Activated T-helper 1 cell treated with anti-CD3 and anti-CD28 coated beads, Interleukin-12 subunit alpha, Interleukin-12 subunit beta, Interleukin-2, Interleukin-4 antibody, amounts not matched to agents 30 ng/mL and 10 ng/mL and 1 ng/mL, durations not matched to agents 14 hours and 24 hours and 36 hours (primary cell): Measurements from ENCODE around the gene ACTG1. TPM values are rescaled to one million over a fixed set of nuclear protein-coding genes. Genes with fewer than 3 reads are reported as not detected.

Experiments used
- DNase-seq: peaks from one replicate; pipeline ENCODE4 v3.0.0; 2021; ENCODE audit warnings: low spot score
- H3K27ac Mint-ChIP-seq: one replicate; pipeline ENCODE4 v1.8.0; 2021; ENCODE audit warnings: mild to moderate bottlenecking, mixed read lengths
- H3K27me3 Mint-ChIP-seq: one replicate; pipeline ENCODE4 v1.8.0; 2022; ENCODE audit warnings: mild to moderate bottlenecking, moderate library complexity, mixed read lengths; ENCODE audit not compliant: insufficient read depth
- H3K36me3 Mint-ChIP-seq: one replicate; pipeline ENCODE4 v1.8.0; 2021; ENCODE audit warnings: low read depth, mixed read lengths
- H3K4me1 Mint-ChIP-seq: one replicate; pipeline ENCODE4 v1.8.0; 2021; ENCODE audit warnings: low read depth, mixed read lengths
- H3K4me3 Mint-ChIP-seq: one replicate; pipeline ENCODE4 v1.8.0; 2021; ENCODE audit warnings: mild to moderate bottlenecking, moderate library complexity, mixed read lengths
- H3K9me3 Mint-ChIP-seq: one replicate; pipeline ENCODE4 v1.8.0; 2021; ENCODE audit warnings: mixed read lengths
- intact Hi-C: fragments of 100-400 bp; cut with micrococcal nuclease; formaldehyde crosslinking; loops from one replicate; pipeline ENCODE4 v1.15.1; 2024
- total RNA-seq: library from RNA; stranded (reverse); gene quantifications from 2 replicates; pipeline ENCODE4 v1.2.3, GENCODE V29; 2022

ACTG1 gene
- total RNA-seq, result 3,516 TPM in 2 replicates

DNA sequence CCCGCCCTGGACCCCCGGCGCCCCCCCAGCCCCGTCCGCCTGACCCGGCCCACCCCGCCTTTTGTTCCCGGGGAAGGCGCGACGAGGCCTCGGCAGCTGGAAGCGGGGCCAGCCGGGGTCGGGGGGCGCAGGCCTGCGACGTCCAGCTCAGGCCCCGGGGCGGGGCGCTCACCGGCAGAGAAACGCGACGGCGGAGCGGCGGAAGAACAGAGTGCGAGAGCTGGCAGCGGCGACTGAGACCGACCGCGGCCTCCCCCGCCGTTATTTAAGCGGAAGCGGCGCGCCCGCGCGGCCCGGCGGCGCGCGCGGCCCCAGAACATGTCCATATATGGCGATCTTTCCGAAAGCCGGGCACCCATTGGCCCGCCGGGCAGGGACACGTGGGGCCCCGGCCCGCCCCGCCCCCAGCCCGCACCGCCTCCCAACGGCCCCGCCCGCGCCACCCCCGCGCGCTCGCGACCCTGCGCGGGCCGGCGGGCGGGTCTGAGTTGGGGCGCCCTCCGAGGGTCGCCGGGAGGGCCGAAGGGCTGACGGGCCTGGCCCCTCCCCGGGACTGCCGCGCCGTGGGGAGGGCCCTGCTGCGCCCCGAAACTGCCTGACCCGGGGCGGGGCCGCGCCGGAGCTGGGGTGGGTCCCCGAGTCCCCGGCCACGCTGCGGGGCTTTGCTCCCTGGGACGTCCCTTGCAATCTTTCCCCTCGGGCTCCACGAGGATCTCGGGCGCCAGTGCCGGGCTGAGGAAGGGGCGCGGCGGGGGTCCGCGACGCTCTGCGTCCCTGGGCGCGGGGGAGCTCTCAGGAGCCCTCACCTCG, at the start of gene ACTG1:
Gene ACTG1 (minus strand): TSS at position 238 of the 810 bp plus-strand sequence. CDS start 445 bp downstream, outside the sequence.
- peak within 1 kb of the TSS; percentile 94 for H3K27ac Mint-ChIP-seq
- DNase-seq, result peak; percentile 88
- no peaks in the 10 kb centered on the region for H3K9me3 Mint-ChIP-seq
- peaks cover 24% of the 10 kb centered on the region for H3K4me1 Mint-ChIP-seq
- peaks cover 40% of the 10 kb centered on the region for H3K36me3 Mint-ChIP-seq
- intact Hi-C loops, result loop anchor here (2.0 to 5.0 kb wide), 4 partner anchors 118 to 1715 kb away; partner anchors contain the start of genes ARHGDIA, BAHCC1 and CBX8
- no peaks in the 10 kb centered on the region for H3K27me3 Mint-ChIP-seq
- H3K4me3 Mint-ChIP-seq, result peak within 1 kb of the TSS; percentile 100

DNA sequence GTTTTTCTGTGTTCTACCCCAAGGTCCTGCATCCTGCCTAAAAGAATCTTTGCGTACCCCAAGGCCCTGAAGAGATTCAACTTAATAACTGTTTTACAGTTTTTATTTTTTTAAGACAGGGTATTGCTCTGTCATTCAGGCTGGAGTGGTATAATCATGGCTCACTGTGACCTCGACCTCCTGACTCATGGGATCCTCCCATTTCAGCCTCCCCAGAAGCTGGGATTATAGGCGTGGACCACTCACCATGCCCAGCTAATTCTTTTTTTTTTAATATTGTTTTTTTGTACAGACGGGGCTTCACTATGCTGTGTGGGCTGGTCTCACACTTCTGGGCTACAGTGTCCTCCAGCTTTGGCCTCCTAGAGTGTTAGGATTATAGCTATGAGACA, 48.9 kb upstream of the ACTG1 start:
- peaks cover 40% of the 10 kb centered on the region for H3K36me3 Mint-ChIP-seq
- H3K4me1 Mint-ChIP-seq, result no peaks in the 10 kb centered on the region
- no peaks in the 10 kb centered on the region for H3K27me3 Mint-ChIP-seq
- intact Hi-C loops, result no loop called here
- no peak for DNase-seq
- H3K9me3 Mint-ChIP-seq, result no peaks in the 10 kb centered on the region
- H3K4me3 Mint-ChIP-seq, result no peak overlapping the region
- no peak overlapping the region for H3K27ac Mint-ChIP-seq

DNA sequence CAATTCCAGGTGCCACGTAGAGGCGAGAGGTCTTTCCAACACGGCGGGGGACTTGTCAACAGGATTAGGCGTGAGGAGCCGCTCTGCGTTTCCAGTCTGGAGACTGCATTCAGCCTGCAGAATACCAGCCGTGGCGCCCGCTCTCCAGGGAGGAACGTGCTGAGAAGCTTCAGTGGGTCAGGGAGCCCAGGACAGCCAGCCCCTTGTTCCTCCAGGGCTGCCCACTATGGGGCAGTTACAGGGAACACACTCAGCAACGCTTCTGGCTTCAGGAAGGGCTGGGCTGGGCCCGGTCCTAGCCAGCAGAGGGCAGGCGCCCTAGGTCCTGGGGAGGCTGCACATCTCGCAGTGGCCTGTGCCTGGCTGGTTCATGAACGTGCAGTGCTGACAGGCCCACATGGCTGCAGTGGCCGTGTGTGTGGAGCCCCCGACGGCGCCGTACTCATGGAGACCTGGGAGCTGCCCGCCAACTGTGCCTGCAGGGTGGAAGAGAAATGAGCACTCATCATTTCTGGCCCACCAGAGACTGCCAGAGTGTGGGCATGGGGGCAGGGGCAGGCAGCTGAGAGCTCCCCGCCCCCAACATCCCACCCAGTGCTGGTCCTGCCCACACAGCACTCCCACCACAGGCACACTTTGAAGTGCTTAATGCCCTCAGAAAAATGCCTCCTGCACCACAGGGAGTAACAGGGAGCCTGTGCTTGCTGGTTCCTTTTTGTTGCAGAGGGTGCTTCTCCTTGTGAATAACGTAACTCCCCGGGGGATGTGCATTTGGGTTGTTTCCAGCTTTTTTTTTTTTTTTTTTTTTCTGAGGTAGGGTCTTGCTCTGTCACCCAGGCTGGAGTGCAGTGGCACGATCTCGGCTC, 46.6 kb upstream of the ACTG1 start:
- intact Hi-C loops, result loop anchor here (10.0 kb wide), 1 partner anchor 306 kb away; the partner anchor contains the start of gene P4HB
- DNase-seq, result no peak
- Mint-ChIP-seq H3K4me1 (peaks cover 4% of the 10 kb centered on the region), H3K9me3 (no peaks in the 10 kb centered on the region), H3K27ac (no peak overlapping the region), H3K4me3 (no peak overlapping the region), H3K27me3 (no peaks in the 10 kb centered on the region), H3K36me3 (peaks cover 30% of the 10 kb centered on the region)

DNA sequence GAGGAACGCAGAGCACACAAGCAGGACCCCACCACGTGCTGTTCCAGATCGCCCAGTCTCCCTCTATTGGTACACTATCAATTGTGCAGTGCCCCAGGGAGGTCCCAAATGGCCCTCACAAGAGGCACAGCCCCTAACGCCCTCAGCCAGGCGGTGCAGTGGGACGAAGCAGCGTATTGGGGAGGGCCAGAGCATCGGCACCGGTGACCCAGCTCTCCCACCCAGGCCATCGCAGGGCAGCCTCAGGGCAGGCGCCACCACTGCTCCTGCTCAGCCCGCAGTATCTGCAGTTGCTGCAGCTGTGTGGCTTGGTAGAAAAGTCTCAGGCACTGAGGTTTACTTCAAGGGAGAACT, 45.5 kb upstream of the ACTG1 start:
- peaks cover 14% of the 10 kb centered on the region for H3K4me1 Mint-ChIP-seq
- peak overlapping the region; percentile 44 for H3K27ac Mint-ChIP-seq
- H3K4me3 Mint-ChIP-seq, result no peak overlapping the region
- intact Hi-C loops, result loop anchor here (10.0 kb wide), 1 partner anchor 307 kb away; the partner anchor contains the start of gene P4HB
- H3K36me3 Mint-ChIP-seq, result peaks cover 30% of the 10 kb centered on the region
- H3K9me3 Mint-ChIP-seq, result no peaks in the 10 kb centered on the region
- DNase-seq, result no peak
- no peaks in the 10 kb centered on the region for H3K27me3 Mint-ChIP-seq

DNA sequence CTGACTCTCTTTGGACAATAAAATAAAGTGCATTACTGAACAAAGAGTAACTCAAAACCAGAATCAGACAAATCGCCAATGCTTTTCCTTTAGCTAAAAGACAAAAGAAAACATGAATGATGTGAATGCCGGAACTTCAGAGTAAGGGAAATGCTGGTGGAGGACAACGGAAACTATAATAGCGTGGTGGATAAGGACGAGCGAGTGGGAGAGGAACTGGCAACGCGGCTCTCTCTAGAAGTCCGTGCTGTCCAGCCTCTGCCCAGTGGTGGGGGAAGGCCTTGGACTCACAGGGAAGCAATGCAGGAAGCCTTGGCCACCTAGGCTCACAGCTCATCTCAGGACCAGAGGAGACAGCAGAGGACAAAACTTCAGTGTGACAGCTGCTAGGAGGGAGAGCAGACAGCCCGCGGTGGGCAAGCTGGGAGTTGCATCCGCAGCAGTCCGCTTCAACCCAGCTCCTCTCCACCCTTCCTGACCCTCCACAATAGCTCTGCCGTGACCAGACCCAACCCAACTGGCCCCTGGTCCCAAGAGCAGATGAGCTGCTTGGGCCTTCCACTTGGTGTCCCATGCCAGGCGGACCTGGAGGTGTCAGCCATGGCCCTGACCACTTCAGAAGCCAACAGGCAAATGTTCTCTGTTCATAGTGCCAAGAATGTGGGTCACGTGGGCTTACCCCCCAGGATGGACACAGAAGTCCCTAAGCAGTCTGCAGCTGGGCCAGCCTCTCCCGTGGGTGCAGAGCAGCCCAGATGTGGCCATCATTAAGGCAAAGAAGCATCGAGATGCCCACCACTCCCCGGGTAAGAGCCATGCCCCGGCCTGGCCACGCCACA, 44.9 kb upstream of the ACTG1 start:
- H3K9me3 Mint-ChIP-seq, result no peaks in the 10 kb centered on the region
- DNase-seq, result no peak
- intact Hi-C loops, result loop anchor here (10.0 kb wide), 1 partner anchor 307 kb away; the partner anchor contains the start of gene P4HB
- H3K4me1 Mint-ChIP-seq, result peaks cover 17% of the 10 kb centered on the region
- H3K27ac Mint-ChIP-seq, result peak overlapping the region; percentile 77
- peaks cover 27% of the 10 kb centered on the region for H3K36me3 Mint-ChIP-seq
- no peak overlapping the region for H3K4me3 Mint-ChIP-seq
- no peaks in the 10 kb centered on the region for H3K27me3 Mint-ChIP-seq

DNA sequence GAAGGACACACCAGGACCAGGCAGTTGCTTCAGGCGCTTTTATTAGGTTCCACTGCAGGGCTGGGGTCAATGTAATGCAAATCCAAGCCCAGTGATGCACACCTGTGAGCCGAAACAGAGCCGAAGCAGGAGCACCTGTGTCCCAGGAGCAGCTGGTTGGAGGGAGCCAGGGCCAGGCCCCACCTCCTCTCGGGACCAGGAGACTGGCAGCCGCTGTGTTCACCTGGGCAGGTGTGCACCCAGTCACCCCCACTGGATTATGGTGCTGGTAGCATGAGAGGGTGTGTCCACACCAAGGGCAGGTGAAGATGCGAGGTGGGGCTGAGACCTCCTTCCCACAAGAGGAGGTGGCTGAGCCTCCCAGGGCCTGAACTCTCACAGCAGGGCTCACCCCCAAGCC, 44.3 kb upstream of the ACTG1 start:
- no peak overlapping the region for H3K4me3 Mint-ChIP-seq
- H3K27ac Mint-ChIP-seq, result no peak overlapping the region
- H3K9me3 Mint-ChIP-seq, result no peaks in the 10 kb centered on the region
- intact Hi-C loops, result loop anchor here (10.0 kb wide), 1 partner anchor 308 kb away; the partner anchor contains the start of gene P4HB
- no peak for DNase-seq
- H3K36me3 Mint-ChIP-seq, result peaks cover 25% of the 10 kb centered on the region
- peaks cover 17% of the 10 kb centered on the region for H3K4me1 Mint-ChIP-seq
- no peaks in the 10 kb centered on the region for H3K27me3 Mint-ChIP-seq

DNA sequence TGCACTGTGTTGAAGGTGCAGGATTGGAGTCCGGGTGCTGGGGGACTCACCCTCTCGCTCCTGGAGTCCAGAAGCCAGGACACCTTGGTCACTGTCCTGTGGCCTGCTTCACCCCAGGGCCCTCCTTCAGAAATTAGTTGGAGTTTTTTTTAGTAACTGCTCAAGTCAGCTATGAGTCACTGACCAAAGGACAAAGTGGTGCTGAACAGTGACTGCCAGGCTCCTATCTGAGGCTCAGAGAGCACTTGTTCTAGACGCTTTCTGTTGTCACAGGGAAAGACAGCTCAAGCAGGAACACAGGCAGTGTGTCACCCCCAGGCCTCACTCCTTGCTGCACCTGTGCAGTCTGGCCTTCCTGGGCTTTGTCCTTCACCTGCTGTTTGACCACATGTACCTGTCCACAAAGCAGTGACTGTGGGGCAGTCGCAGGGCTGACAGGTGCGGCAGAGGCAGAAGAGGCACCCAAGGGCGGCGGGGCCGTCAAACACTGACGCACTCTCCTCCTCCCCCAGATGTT, 43.6 kb upstream of the ACTG1 start:
- peaks cover 20% of the 10 kb centered on the region for H3K4me1 Mint-ChIP-seq
- peaks cover 23% of the 10 kb centered on the region for H3K36me3 Mint-ChIP-seq
- intact Hi-C loops, result loop anchor here (10.0 kb wide), 1 partner anchor 309 kb away; the partner anchor contains the start of gene P4HB
- H3K27ac Mint-ChIP-seq, result no peak overlapping the region
- no peaks in the 10 kb centered on the region for H3K27me3 Mint-ChIP-seq
- no peak overlapping the region for H3K4me3 Mint-ChIP-seq
- DNase-seq, result no peak
- no peaks in the 10 kb centered on the region for H3K9me3 Mint-ChIP-seq

DNA sequence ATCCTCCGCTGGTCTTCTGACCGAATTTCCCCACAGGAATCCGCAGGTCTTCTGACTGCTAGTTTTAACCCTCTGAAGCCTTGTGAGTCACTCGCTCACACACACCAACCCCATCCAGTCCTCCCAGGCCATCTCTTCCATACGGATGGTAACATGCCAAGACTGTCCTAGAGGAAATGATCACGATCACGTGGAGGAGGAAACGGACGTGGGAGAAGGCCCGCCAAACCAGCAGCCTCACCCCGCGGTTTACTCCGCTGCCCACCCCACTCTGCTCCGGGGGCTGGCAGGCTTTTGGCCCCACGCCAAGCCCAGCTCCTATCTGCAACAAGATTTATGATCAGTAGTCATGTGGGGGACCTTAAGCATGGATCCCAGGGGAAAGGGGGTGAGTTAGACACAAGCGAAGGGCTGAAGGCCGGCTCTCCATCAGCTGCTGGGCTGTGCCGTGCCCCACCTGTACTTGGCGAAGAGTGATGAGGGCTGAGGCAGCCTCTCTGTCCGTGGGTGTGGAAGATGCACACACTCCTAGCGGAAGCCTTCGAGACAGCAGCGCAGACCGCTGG, 41.1 kb upstream of the ACTG1 start:
- DNase-seq, result no peak
- no peaks in the 10 kb centered on the region for H3K27me3 Mint-ChIP-seq
- peak overlapping the region; percentile 92 for H3K4me3 Mint-ChIP-seq
- H3K4me1 Mint-ChIP-seq, result peaks cover 41% of the 10 kb centered on the region
- intact Hi-C loops, result loop anchor here (1.0 to 10.0 kb wide), 8 partner anchors 39 to 434 kb away; partner anchors contain the start of genes ARL16, MRPL12, NPLOC4 and P4HB
- H3K27ac Mint-ChIP-seq, result peak overlapping the region; percentile 91
- no peaks in the 10 kb centered on the region for H3K9me3 Mint-ChIP-seq
- H3K36me3 Mint-ChIP-seq, result peaks cover 31% of the 10 kb centered on the region

DNA sequence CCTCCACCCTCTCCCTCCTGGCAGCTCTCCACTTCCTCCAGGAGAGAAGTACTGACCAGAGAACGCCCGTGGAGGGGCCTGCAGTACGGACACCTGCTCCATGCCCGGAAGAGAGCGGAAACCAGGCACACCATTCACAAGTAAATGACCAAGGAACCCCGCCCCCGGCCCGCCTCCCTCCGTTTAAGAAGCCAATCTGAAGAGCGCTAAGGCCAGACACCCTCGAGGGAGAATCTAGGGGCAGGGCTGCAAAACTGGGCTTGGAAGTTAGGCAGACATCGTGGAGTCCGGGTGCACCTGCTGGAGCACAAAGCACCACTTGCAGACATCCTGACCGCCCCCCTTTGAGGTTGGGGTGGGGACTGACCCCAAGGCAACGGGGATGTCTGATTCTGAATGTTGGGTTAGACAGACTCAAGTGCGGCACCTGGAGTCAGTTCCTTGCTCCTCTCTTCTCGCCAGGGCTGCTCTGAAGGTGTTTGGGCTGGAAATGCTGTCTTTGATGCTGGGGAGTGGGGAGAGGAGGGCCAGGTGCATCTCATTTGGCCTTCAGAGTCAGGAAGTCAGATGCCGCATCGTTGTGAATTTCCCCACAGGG, 40.5 kb upstream of the ACTG1 start:
- Mint-ChIP-seq H3K4me1 (peaks cover 41% of the 10 kb centered on the region), H3K27ac (peak overlapping the region; percentile 91)
- intact Hi-C loops, result loop anchor here (1.0 to 10.0 kb wide), 8 partner anchors 39 to 434 kb away; partner anchors contain the start of genes ARL16, MRPL12, NPLOC4 and P4HB

DNA sequence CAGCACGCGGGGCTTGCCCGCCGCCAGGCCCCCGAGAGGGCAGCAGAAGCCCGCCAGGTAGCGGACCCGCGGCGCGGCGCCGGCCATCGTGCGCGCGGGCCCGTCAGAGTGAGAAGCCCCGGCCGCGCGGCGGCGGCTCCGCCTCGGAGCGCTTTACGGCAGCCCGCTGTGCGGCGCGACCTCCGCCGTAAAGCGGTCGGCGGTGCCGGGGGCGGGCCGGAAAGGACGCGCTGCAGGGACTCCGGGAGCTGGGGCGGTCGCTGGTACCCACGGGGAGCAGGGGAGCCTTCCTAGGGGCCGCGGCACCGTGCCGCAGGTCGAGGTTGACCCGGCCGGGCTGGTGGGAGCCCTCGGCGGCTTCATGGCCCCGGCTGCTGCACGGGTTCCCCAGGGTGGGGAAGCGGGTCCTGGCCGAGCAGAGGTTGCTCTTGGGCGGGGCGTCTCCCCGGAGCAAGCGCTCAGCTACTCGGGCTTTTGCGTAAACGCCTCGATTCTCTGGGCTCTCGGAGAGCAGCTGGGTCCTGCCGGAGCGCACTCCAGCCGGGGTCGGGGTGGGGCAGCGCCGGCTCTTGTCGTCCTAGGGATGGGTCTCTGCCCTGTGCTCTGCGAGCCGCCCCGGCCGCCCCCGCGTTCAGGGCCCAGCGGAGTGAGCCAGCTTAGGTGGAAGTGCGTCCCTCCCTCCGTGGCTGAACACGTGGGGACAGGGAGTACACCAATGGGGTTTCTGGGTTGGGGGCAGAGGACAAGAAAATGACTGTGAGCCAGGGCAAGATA, 39.8 kb upstream of the ACTG1 start, which contains the start of gene FAAP100:
Gene FAAP100 (minus strand): TSS at position 110 of the 774 bp plus-strand sequence. CDS start 23 bp downstream, at position 87.
- Mint-ChIP-seq H3K4me3 (peak within 1 kb of the TSS; percentile 92), H3K9me3 (no peaks in the 10 kb centered on the region), H3K4me1 (peaks cover 41% of the 10 kb centered on the region), H3K27ac (peak within 1 kb of the TSS; percentile 91), H3K27me3 (no peaks in the 10 kb centered on the region), H3K36me3 (peaks cover 23% of the 10 kb centered on the region)
- DNase-seq, result peak; percentile 83
- intact Hi-C loops, result loop anchor here (1.0 to 10.0 kb wide), 9 partner anchors 38 to 433 kb away; partner anchors contain the start of genes ARL16, MRPL12, NPLOC4 and P4HB

More for the DNA sequence above, 40.5 kb upstream of the ACTG1 start:
- no peaks in the 10 kb centered on the region for H3K9me3 Mint-ChIP-seq
- peak overlapping the region; percentile 92 for H3K4me3 Mint-ChIP-seq
- peak; percentile 67 for DNase-seq
- H3K27me3 Mint-ChIP-seq, result no peaks in the 10 kb centered on the region
- peaks cover 26% of the 10 kb centered on the region for H3K36me3 Mint-ChIP-seq
